ENCODE results near the gene BRAF.

BRAF gene

GRCh38 chr7:140877249-140877524 lies 47.5 kb downstream of the BRAF start:
- no peak for TF ChIP-seq CTCF (IDR thresholded peaks at IDR 0.05; ENCODE audit: insufficient read depth, low read depth, low read length, missing control alignments)
- no peak overlapping the region for H3K4me3 ChIP-seq (ENCODE audit: low read depth, low read length)
- no peak for DNase-seq (ENCODE audit: low read depth)

GRCh38 chr7:140876519-140877248 lies 48.0 kb downstream of the BRAF start:
- H3K4me3 ChIP-seq (ENCODE audit: low read depth, low read length): no peak overlapping the region
- TF ChIP-seq CTCF (IDR thresholded peaks at IDR 0.05; ENCODE audit: insufficient read depth, low read depth, low read length, missing control alignments): no peak
- DNase-seq (ENCODE audit: low read depth): peak; percentile 68

- TF ChIP-seq CTCF (IDR thresholded peaks at IDR 0.05; ENCODE audit: insufficient read depth, low read depth, low read length, missing control alignments): no peak
- no peak overlapping the region for H3K4me3 ChIP-seq (ENCODE audit: low read depth, low read length)
Measured at GRCh38 chr7:140873434-140873833, 51.3 kb downstream of the BRAF start.

GRCh38 chr7:140870003-140870402 lies 54.7 kb downstream of the BRAF start:
- no peak for DNase-seq (ENCODE audit: low read depth)
- H3K4me3 ChIP-seq (ENCODE audit: low read depth, low read length): no peak overlapping the region
- TF ChIP-seq CTCF (IDR thresholded peaks at IDR 0.05; ENCODE audit: insufficient read depth, low read depth, low read length, missing control alignments): no peak

More at GRCh38 chr7:140873434-140873833, 51.3 kb downstream of the BRAF start:
- DNase-seq (ENCODE audit: low read depth): no peak

- DNase-seq (ENCODE audit: low read depth): no peak
- H3K4me3 ChIP-seq (ENCODE audit: low read depth, low read length): no peak overlapping the region
- no peak for TF ChIP-seq CTCF (IDR thresholded peaks at IDR 0.05; ENCODE audit: insufficient read depth, low read depth, low read length, missing control alignments)
Measured at GRCh38 chr7:140869430-140869829, 55.3 kb downstream of the BRAF start.

GRCh38 chr7:140867467-140868462 lies 57.0 kb downstream of the BRAF start:
- no peak for TF ChIP-seq CTCF (IDR thresholded peaks at IDR 0.05; ENCODE audit: insufficient read depth, low read depth, low read length, missing control alignments)
- H3K4me3 ChIP-seq (ENCODE audit: low read depth, low read length): no peak overlapping the region
- DNase-seq (ENCODE audit: low read depth): peak; percentile 15

All from GM12865 (cell line).